ENCODE data around the gene OSBPL5.

Gene OSBPL5

GRCh38 chr11:3156282-3156660 lies 8.8 kb downstream of the OSBPL5 start:
- Histone ChIP-seq H3K36me3 (ENCODE audit: control insufficient read depth, insufficient read depth, low read length) (no peaks in the 10 kb centered on the region), H3K9me3 (ENCODE audit: control insufficient read depth, insufficient read depth, low read length) (no peaks in the 10 kb centered on the region), H3K4me3 (ENCODE audit: low read length) (no peak overlapping the region), H3K27ac (ENCODE audit: low read length) (no peak overlapping the region), H3K27me3 (ENCODE audit: control insufficient read depth, insufficient read depth, low read length) (no peaks in the 10 kb centered on the region), H3K4me1 (ENCODE audit: control insufficient read depth, insufficient read depth, low read length) (peaks cover 16% of the 10 kb centered on the region)
- DNase-seq (ENCODE audit: low read depth, low spot score), result no peak
- WGBS (ENCODE audit: insufficient coverage, insufficient read length), result no CpG with 5 or more reads among the region's 14 CpGs

DNA sequence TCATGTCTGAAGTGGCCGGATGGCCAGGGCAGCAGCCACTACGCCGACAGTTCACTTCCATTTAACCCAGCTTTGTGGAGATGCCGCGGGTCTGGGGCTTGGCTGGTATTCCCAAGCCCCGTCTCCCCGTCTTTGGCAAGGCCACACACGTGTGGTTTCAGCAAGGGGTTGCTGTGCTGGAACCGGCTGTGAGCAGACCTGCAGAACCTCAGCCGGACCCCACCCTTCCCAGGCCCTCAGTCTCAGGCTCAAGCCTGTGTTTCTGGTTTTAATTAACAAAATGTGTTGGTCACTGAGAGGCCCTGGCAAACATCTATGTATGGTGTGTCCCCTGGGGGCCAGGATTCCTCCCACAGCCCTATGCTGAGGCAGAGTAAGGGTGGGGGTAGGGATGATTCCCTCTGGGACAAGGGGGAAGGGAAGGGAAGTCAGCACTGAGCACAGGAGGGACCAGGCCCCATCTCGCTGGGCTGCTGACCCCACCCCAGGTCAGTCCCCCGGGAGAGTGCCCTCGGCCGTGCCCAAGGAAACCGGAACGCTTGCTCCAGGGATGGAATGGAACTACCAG lies 9.3 kb downstream of the OSBPL5 start:
- Histone ChIP-seq H3K9me3 (ENCODE audit: control insufficient read depth, insufficient read depth, low read length) (no peaks in the 10 kb centered on the region), H3K27ac (ENCODE audit: low read length) (no peak overlapping the region), H3K27me3 (ENCODE audit: control insufficient read depth, insufficient read depth, low read length) (no peaks in the 10 kb centered on the region), H3K36me3 (ENCODE audit: control insufficient read depth, insufficient read depth, low read length) (no peaks in the 10 kb centered on the region), H3K4me3 (ENCODE audit: low read length) (no peak overlapping the region), H3K4me1 (ENCODE audit: control insufficient read depth, insufficient read depth, low read length) (peaks cover 12% of the 10 kb centered on the region)
- no CpG with 5 or more reads among the region's 16 CpGs for WGBS (ENCODE audit: insufficient coverage, insufficient read length)
- DNase-seq (ENCODE audit: low read depth, low spot score), result no peak

- Histone ChIP-seq H3K4me3 (ENCODE audit: low read length) (no peak overlapping the region), H3K4me1 (ENCODE audit: control insufficient read depth, insufficient read depth, low read length) (peaks cover 11% of the 10 kb centered on the region), H3K27me3 (ENCODE audit: control insufficient read depth, insufficient read depth, low read length) (no peaks in the 10 kb centered on the region), H3K9me3 (ENCODE audit: control insufficient read depth, insufficient read depth, low read length) (no peaks in the 10 kb centered on the region), H3K27ac (ENCODE audit: low read length) (no peak overlapping the region), H3K36me3 (ENCODE audit: control insufficient read depth, insufficient read depth, low read length) (no peaks in the 10 kb centered on the region)
- no peak for DNase-seq (ENCODE audit: low read depth, low spot score)
- no CpG with 5 or more reads among the region's 3 CpGs for WGBS (ENCODE audit: insufficient coverage, insufficient read length)
Observed at GRCh38 chr11:3155216-3155615, 9.9 kb downstream of the OSBPL5 start.

- H3K27me3 ChIP-seq (ENCODE audit: control insufficient read depth, insufficient read depth, low read length), result no peaks in the 10 kb centered on the region
- DNase-seq (ENCODE audit: low read depth, low spot score), result no peak
- H3K4me1 ChIP-seq (ENCODE audit: control insufficient read depth, insufficient read depth, low read length), result peaks cover 7% of the 10 kb centered on the region
- H3K9me3 ChIP-seq (ENCODE audit: control insufficient read depth, insufficient read depth, low read length), result no peaks in the 10 kb centered on the region
- H3K36me3 ChIP-seq (ENCODE audit: control insufficient read depth, insufficient read depth, low read length), result no peaks in the 10 kb centered on the region
- no peak overlapping the region for H3K27ac ChIP-seq (ENCODE audit: low read length)
- WGBS (ENCODE audit: insufficient coverage, insufficient read length), result no CpG with 5 or more reads among the region's 24 CpGs
- no peak overlapping the region for H3K4me3 ChIP-seq (ENCODE audit: low read length)
Observed at GRCh38 chr11:3154001-3154599, 11.0 kb downstream of the OSBPL5 start.

DNA sequence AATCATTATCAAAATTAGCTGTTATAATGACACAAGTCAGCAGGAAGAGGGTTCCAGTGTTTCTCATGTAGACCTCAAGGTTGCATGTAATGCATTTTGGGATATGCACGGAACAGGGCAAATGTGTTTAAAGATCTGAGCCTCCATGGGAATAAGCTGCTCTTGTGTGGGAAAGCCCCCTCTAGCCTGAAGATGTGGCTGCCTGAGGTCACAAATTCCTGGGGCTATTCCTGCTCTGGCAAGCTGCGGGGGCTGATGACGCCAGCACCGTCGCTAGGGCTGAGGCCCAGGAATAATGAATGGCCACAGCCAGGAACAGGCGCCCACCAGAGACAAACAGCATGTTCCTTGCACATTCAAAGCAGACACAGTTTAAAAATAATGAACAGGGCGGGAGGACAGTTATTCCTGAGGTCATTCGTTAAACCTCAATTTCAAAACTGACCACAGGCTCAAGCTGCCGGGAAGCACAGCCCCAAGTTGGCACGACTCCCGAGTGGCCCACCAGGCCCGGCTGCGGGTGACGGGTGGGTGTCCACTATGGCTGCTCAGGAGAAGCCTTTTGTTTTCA lies 11.7 kb downstream of the OSBPL5 start:
- peaks cover 7% of the 10 kb centered on the region for H3K4me1 ChIP-seq (ENCODE audit: control insufficient read depth, insufficient read depth, low read length)
- no peaks in the 10 kb centered on the region for H3K9me3 ChIP-seq (ENCODE audit: control insufficient read depth, insufficient read depth, low read length)
- H3K27me3 ChIP-seq (ENCODE audit: control insufficient read depth, insufficient read depth, low read length), result no peaks in the 10 kb centered on the region
- no peaks in the 10 kb centered on the region for H3K36me3 ChIP-seq (ENCODE audit: control insufficient read depth, insufficient read depth, low read length)
- H3K27ac ChIP-seq (ENCODE audit: low read length), result no peak overlapping the region
- WGBS (ENCODE audit: insufficient coverage, insufficient read length), result no CpG with 5 or more reads among the region's 14 CpGs
- H3K4me3 ChIP-seq (ENCODE audit: low read length), result no peak overlapping the region
- no peak for DNase-seq (ENCODE audit: low read depth, low spot score)

DNA sequence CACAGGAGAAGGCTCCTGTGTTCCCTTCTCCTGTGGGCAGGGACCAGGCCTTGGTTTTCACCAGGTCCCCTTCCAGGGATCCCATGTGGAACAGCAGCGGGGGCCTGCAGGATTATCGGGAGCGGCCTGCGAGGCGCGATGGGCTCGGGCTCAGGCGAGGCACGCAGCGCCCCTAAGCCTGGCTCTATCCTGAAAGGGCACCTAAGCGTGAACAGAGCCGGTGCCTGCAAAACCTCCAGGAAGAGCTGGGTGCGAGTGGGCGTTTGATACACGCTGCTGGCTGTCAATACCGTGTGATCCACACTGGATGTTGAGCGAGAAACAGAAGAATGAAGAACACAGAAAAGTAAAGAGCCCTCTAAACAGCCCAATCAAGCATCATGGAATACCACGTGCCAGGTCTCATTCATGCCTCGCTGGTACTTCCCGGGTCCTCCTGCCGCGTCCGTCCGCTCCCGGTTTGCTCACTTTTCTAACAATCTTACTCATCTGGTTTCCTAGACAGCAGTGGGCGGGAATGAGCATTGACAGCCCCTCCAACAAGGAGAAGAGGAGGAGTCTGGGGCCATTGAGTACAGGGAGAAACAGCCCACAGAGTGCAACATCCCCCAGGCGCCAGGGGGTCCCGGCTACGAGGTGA lies 12.5 kb downstream of the OSBPL5 start:
- no peak overlapping the region for H3K4me3 ChIP-seq (ENCODE audit: low read length)
- no peaks in the 10 kb centered on the region for H3K36me3 ChIP-seq (ENCODE audit: control insufficient read depth, insufficient read depth, low read length)
- WGBS (ENCODE audit: insufficient coverage, insufficient read length), result no CpG with 5 or more reads among the region's 29 CpGs
- no peaks in the 10 kb centered on the region for H3K9me3 ChIP-seq (ENCODE audit: control insufficient read depth, insufficient read depth, low read length)
- no peak for DNase-seq (ENCODE audit: low read depth, low spot score)
- H3K27ac ChIP-seq (ENCODE audit: low read length), result no peak overlapping the region
- H3K27me3 ChIP-seq (ENCODE audit: control insufficient read depth, insufficient read depth, low read length), result no peaks in the 10 kb centered on the region
- H3K4me1 ChIP-seq (ENCODE audit: control insufficient read depth, insufficient read depth, low read length), result peaks cover 7% of the 10 kb centered on the region

GRCh38 chr11:3150726-3151125 lies 14.4 kb downstream of the OSBPL5 start:
- H3K4me1 ChIP-seq (ENCODE audit: control insufficient read depth, insufficient read depth, low read length), result peaks cover 7% of the 10 kb centered on the region
- DNase-seq (ENCODE audit: low read depth, low spot score), result no peak
- WGBS (ENCODE audit: insufficient coverage, insufficient read length), result no CpG with 5 or more reads among the region's 14 CpGs
- H3K36me3 ChIP-seq (ENCODE audit: control insufficient read depth, insufficient read depth, low read length), result no peaks in the 10 kb centered on the region
- H3K9me3 ChIP-seq (ENCODE audit: control insufficient read depth, insufficient read depth, low read length), result no peaks in the 10 kb centered on the region
- no peak overlapping the region for H3K27ac ChIP-seq (ENCODE audit: low read length)
- H3K4me3 ChIP-seq (ENCODE audit: low read length), result no peak overlapping the region
- no peaks in the 10 kb centered on the region for H3K27me3 ChIP-seq (ENCODE audit: control insufficient read depth, insufficient read depth, low read length)

DNA sequence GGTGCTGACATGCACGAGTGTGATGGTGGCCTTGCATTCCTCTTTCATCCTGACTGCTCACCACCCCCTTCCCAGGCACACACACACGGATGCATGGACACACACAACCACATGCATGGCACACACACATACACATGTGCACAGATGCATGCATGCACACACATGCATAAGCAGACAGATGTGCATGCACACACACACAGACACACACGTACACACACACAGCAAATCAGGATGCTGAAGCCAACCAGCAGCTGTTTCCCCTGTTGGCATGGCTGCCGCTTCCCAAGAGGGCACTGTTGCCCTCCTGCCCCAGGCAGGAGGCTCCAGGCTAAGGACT lies 15.3 kb downstream of the OSBPL5 start:
- Histone ChIP-seq H3K27me3 (ENCODE audit: control insufficient read depth, insufficient read depth, low read length) (no peaks in the 10 kb centered on the region), H3K4me3 (ENCODE audit: low read length) (no peak overlapping the region), H3K9me3 (ENCODE audit: control insufficient read depth, insufficient read depth, low read length) (no peaks in the 10 kb centered on the region), H3K36me3 (ENCODE audit: control insufficient read depth, insufficient read depth, low read length) (no peaks in the 10 kb centered on the region), H3K27ac (ENCODE audit: low read length) (no peak overlapping the region), H3K4me1 (ENCODE audit: control insufficient read depth, insufficient read depth, low read length) (peaks cover 4% of the 10 kb centered on the region)
- no CpG with 5 or more reads among the region's 4 CpGs for WGBS (ENCODE audit: insufficient coverage, insufficient read length)
- DNase-seq (ENCODE audit: low read depth, low spot score), result no peak

DNA sequence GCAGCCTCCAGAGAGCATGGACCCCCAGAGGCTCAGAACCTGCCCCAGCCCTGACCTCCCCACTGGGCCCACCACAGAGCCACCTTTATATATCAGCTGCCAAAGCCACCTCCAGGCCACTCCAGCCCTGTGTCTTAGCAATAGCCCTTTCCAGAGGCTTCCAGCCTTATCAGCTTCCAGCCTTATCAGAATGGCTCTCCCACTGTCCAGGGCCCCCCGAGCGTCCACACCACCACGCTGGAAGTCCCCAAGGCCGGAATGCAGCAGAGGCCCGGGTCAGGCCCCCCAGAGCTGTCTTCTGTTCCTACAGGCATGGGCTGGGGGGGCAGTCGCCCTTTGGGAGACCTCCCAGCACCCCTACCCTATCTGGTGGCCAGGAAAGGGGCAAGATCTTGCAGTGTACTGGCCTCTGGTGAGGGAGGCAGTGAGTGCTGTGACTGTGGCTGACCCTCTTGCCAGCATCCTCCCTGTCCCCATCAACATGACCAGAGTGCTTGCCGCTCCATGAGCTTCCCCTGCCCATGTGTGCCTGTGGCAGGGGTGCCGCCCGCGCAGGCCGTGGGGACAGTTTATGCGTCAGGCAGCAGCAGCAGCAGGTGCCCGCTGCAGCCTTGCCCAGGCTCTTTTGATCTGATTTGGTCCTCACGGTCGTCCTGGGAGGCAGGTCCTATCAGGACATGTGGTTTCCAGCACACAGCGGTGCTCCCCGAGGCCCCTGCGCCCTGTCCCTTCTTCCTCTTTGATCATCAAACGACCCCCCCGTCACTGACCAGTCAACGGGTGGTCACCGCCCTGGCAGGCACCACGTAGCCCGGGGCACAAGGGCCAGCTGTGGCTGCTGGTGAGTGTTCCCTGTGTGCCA lies 15.9 kb downstream of the OSBPL5 start:
- Histone ChIP-seq H3K36me3 (ENCODE audit: control insufficient read depth, insufficient read depth, low read length) (no peaks in the 10 kb centered on the region), H3K4me3 (ENCODE audit: low read length) (no peak overlapping the region), H3K9me3 (ENCODE audit: control insufficient read depth, insufficient read depth, low read length) (no peaks in the 10 kb centered on the region), H3K27ac (ENCODE audit: low read length) (no peak overlapping the region), H3K27me3 (ENCODE audit: control insufficient read depth, insufficient read depth, low read length) (no peaks in the 10 kb centered on the region), H3K4me1 (ENCODE audit: control insufficient read depth, insufficient read depth, low read length) (peaks cover 3% of the 10 kb centered on the region)
- WGBS (ENCODE audit: insufficient coverage, insufficient read length), result no CpG with 5 or more reads among the region's 24 CpGs
- DNase-seq (ENCODE audit: low read depth, low spot score), result no peak

- H3K9me3 ChIP-seq (ENCODE audit: control insufficient read depth, insufficient read depth, low read length), result no peaks in the 10 kb centered on the region
- DNase-seq (ENCODE audit: low read depth, low spot score), result no peak
- H3K36me3 ChIP-seq (ENCODE audit: control insufficient read depth, insufficient read depth, low read length), result no peaks in the 10 kb centered on the region
- H3K27ac ChIP-seq (ENCODE audit: low read length), result no peak overlapping the region
- WGBS (ENCODE audit: insufficient coverage, insufficient read length), result no CpG with 5 or more reads among the region's 19 CpGs
- H3K27me3 ChIP-seq (ENCODE audit: control insufficient read depth, insufficient read depth, low read length), result no peaks in the 10 kb centered on the region
- no peaks in the 10 kb centered on the region for H3K4me1 ChIP-seq (ENCODE audit: control insufficient read depth, insufficient read depth, low read length)
- no peak overlapping the region for H3K4me3 ChIP-seq (ENCODE audit: low read length)
Observed at GRCh38 chr11:3148255-3148989, 16.7 kb downstream of the OSBPL5 start.
